ENCODE data around the gene SLC25A47.

- TF ChIP-seq CTCF (conservative IDR thresholded peaks at IDR 0.05 in 1 of 2, IDR thresholded peaks at IDR 0.05 in 1 of 2; ENCODE audit: low read depth in 1 of 2, low read length in 2 of 2) (no peak), EZH2 (IDR thresholded peaks at IDR 0.05; ENCODE audit: low read length, missing control alignments) (no peak)
These were observed 36.5 kb upstream of the SLC25A47 start for GRCh38 chr14:100286484-100287191.
